H9 (cell line): ENCODE results near the gene CABLES1. TPM values are rescaled to one million over a fixed set of nuclear protein-coding genes. Genes with fewer than 3 reads are reported as not detected.

ENCODE experiments used
- DNase-seq: peaks from one replicate; pipeline ENCODE4 v3.0.0-alpha.2; 2017
- H2AFZ ChIP-seq: one replicate; pipeline ENCODE4 v1.6.1; 2013; ENCODE audit warnings: mild to moderate bottlenecking, low read length, control low read depth, moderate library complexity
- H2AK5ac ChIP-seq: 2 replicates; pipeline ENCODE4 v1.6.1; 2013; ENCODE audit warnings: low read length, control low read depth, mixed read lengths; ENCODE audit not compliant: insufficient read length
- H2BK120ac ChIP-seq: one replicate; pipeline ENCODE4 v1.6.1; 2013; ENCODE audit warnings: low read depth, mild to moderate bottlenecking, low read length, control low read depth, inconsistent platforms; ENCODE audit not compliant: poor library complexity, severe bottlenecking
- H2BK12ac ChIP-seq: 2 replicates; pipeline ENCODE4 v1.6.1; 2013; ENCODE audit warnings: low read length, control low read depth, mixed read lengths, low read depth; ENCODE audit not compliant: insufficient read length
- H2BK15ac ChIP-seq: 2 replicates; pipeline ENCODE4 v1.6.1; 2013; ENCODE audit warnings: low read depth, low read length, control low read depth
- H2BK20ac ChIP-seq: one replicate; pipeline ENCODE4 v1.6.1; 2013; ENCODE audit warnings: low read depth, mild to moderate bottlenecking, low read length, control low read depth, inconsistent platforms; ENCODE audit not compliant: poor library complexity, severe bottlenecking
- H2BK5ac ChIP-seq: 2 replicates; pipeline ENCODE4 v1.6.1; 2013; ENCODE audit warnings: low read length, control low read depth, mixed read lengths; ENCODE audit not compliant: insufficient read length
- H3K14ac ChIP-seq: 2 replicates; pipeline ENCODE4 v1.6.1; 2013; ENCODE audit warnings: low read length, control low read depth; ENCODE audit not compliant: insufficient read depth
- H3K18ac ChIP-seq: 2 replicates; pipeline ENCODE4 v1.6.1; 2013; ENCODE audit warnings: low read depth, mild to moderate bottlenecking, mixed read lengths, low read length, control low read depth; ENCODE audit not compliant: insufficient read length
- H3K23ac ChIP-seq: 2 replicates; pipeline ENCODE4 v1.6.1; 2013; ENCODE audit warnings: low read length, control low read depth, mixed read lengths, low read depth; ENCODE audit not compliant: insufficient read length
- H3K23me2 ChIP-seq: 2 replicates; pipeline ENCODE4 v1.6.1; 2013; ENCODE audit warnings: low read depth, mild to moderate bottlenecking, mixed read lengths, low read length, control low read depth; ENCODE audit not compliant: insufficient read length, poor library complexity, severe bottlenecking
- H3K27ac ChIP-seq: 2 replicates; pipeline ENCODE4 v1.5.1; 2013; ENCODE audit warnings: low read length, control low read depth, mixed read lengths, low read depth; ENCODE audit not compliant: insufficient read length
- H3K27me3 ChIP-seq: 2 replicates; pipeline ENCODE4 v1.6.1; 2013; ENCODE audit warnings: low read length, control low read depth, inconsistent platforms; ENCODE audit not compliant: insufficient read depth
- H3K4ac ChIP-seq: 2 replicates; pipeline ENCODE4 v1.6.1; 2013; ENCODE audit warnings: low read depth, mild to moderate bottlenecking, control low read depth, inconsistent platforms, low read length, moderate library complexity
- H3K4me1 ChIP-seq: 2 replicates; pipeline ENCODE4 v1.6.1; 2013; ENCODE audit warnings: low read length, control low read depth, inconsistent platforms; ENCODE audit not compliant: insufficient read depth
- H3K4me2 ChIP-seq: 2 replicates; pipeline ENCODE4 v1.6.1; 2013; ENCODE audit warnings: low read length, control low read depth, mixed read lengths; ENCODE audit not compliant: insufficient read length, insufficient read depth
- H3K56ac ChIP-seq: 2 replicates; pipeline ENCODE4 v1.6.1; 2013; ENCODE audit warnings: low read depth, mild to moderate bottlenecking, mixed read lengths, low read length, control low read depth; ENCODE audit not compliant: insufficient read length
- H3K79me1 ChIP-seq: 2 replicates; pipeline ENCODE4 v1.6.1; 2013; ENCODE audit warnings: low read depth, mild to moderate bottlenecking, moderate library complexity, low read length, control low read depth, inconsistent platforms; ENCODE audit not compliant: insufficient read depth, poor library complexity, severe bottlenecking
- H3K79me2 ChIP-seq: 2 replicates; pipeline ENCODE4 v1.6.1; 2013; ENCODE audit warnings: low read length, control low read depth, inconsistent platforms; ENCODE audit not compliant: insufficient read depth
- H3K9ac ChIP-seq: 2 replicates; pipeline ENCODE4 v1.6.1; 2013; ENCODE audit warnings: low read length, control low read depth, mixed read lengths; ENCODE audit not compliant: insufficient read length; ENCODE audit errors: extremely low read depth
- H3K9me3 ChIP-seq: one replicate; pipeline ENCODE4 v1.6.1; 2013; ENCODE audit warnings: low read depth, low read length, inconsistent platforms; ENCODE audit not compliant: control insufficient read depth
- H3T11ph ChIP-seq: one replicate; pipeline ENCODE4 v1.6.1; 2013; ENCODE audit warnings: mild to moderate bottlenecking, low read length, control low read depth, inconsistent platforms
- H4K20me1 ChIP-seq: one replicate; pipeline ENCODE4 v1.6.1; 2013; ENCODE audit not compliant: control insufficient read depth, insufficient read length, insufficient read depth
- H4K5ac ChIP-seq: 2 replicates; pipeline ENCODE4 v1.6.1; 2013; ENCODE audit warnings: low read depth, mild to moderate bottlenecking, mixed read lengths, low read length, control low read depth; ENCODE audit not compliant: insufficient read length
- H4K8ac ChIP-seq: replicated peaks from 2 replicates; pipeline ENCODE4 v1.6.1; 2013; ENCODE audit warnings: low read length, control low read depth, mixed read lengths, low read depth; ENCODE audit not compliant: insufficient read length
- H4K91ac ChIP-seq: 2 replicates; pipeline ENCODE4 v1.6.1; 2013; ENCODE audit warnings: low read depth, mild to moderate bottlenecking, moderate library complexity, mixed read lengths, low read length, control low read depth; ENCODE audit not compliant: insufficient read length
- H3K27ac Mint-ChIP-seq, 3 experiments: 2 replicates in 2 of 3; 3 replicates in 1 of 3; pipeline ENCODE4 v1.8.0; 2020 to 2021; ENCODE audit warnings: mixed read lengths in 3 of 3, mild to moderate bottlenecking in 1 of 3, moderate library complexity in 1 of 3
- H3K27me3 Mint-ChIP-seq: 2 replicates; pipeline ENCODE4 v1.8.0; 2021; ENCODE audit warnings: low read depth, mild to moderate bottlenecking, moderate library complexity, mixed read lengths
- H3K36me3 Mint-ChIP-seq, 3 experiments: 2 replicates in 2 of 3; 3 replicates in 1 of 3; pipeline ENCODE4 v1.8.0; 2020 to 2021; ENCODE audit warnings: low read depth in 3 of 3, mixed read lengths in 3 of 3; ENCODE audit not compliant: insufficient read depth in 1 of 3
- H3K4me1 Mint-ChIP-seq, 2 experiments: 2 replicates each; pipeline ENCODE4 v1.8.0; 2020; ENCODE audit warnings: mixed read lengths in 2 of 2
- H3K4me3 Mint-ChIP-seq, 2 experiments: 2 replicates in 1 of 2; 3 replicates in 1 of 2; pipeline ENCODE4 v1.8.0; 2020 to 2021; ENCODE audit warnings: mild to moderate bottlenecking in 2 of 2, mixed read lengths in 2 of 2, moderate library complexity in 1 of 2
- H3K9me3 Mint-ChIP-seq, 2 experiments: 2 replicates in 1 of 2; 3 replicates in 1 of 2; pipeline ENCODE4 v1.8.0; 2020; ENCODE audit warnings: mild to moderate bottlenecking in 2 of 2, mixed read lengths in 2 of 2, moderate library complexity in 1 of 2
- CTCF ChIP-seq: fragments of 200-600 bp; sonication (generic); conservative IDR thresholded peaks from 3 replicates; pipeline ENCODE4 v1.8.0; 2021; ENCODE audit warnings: antibody characterized with exemption, mild to moderate bottlenecking
- WGBS: extraction: QIAGEN DNeasy Blood & Tissue Kit; methylation state at CpG from one replicate; pipeline ENCODE4 v1.1.7; 2013; ENCODE audit warnings: missing lambda C conversion rate, low lambda C conversion rate, mixed read lengths; ENCODE audit not compliant: insufficient read length; ENCODE audit errors: extremely low coverage; 5-methylcytosine and 5-hydroxymethylcytosine counted together
- total RNA-seq: library from RNA; stranded (reverse); gene quantifications from 2 replicates; pipeline ENCODE4 v1.2.1, GENCODE V29; 2021

Gene CABLES1
- total RNA-seq, 1 experiment from 2014 or later: 27.1 TPM

- no peak overlapping the region for H3K4me2 ChIP-seq
- Mint-ChIP-seq H3K9me3 (peaks cover 30 to 37% of the 10 kb centered on the region in 2 experiments), H3K4me3 (no peak overlapping the region), H3K36me3 (peaks cover 31 to 38% (median 33%) of the 10 kb centered on the region in 3 experiments), H3K27me3 (peaks cover 6% of the 10 kb centered on the region), H3K27ac (peak overlapping the region in 1 of 3 experiments; percentile 89; a peak in 2 of 7 replicates), H3K4me1 (peaks cover 21 to 35% of the 10 kb centered on the region in 2 experiments)
- no peaks in the 10 kb centered on the region for H3K27me3 ChIP-seq
- H3K14ac ChIP-seq: peak overlapping the region; percentile 70; the same call in 1 of the 2 replicates
- no peak overlapping the region for H2BK12ac ChIP-seq
- H3T11ph ChIP-seq: no peak overlapping the region
- no peak overlapping the region for H2BK5ac ChIP-seq
- H3K9me3 ChIP-seq: peaks cover 10% of the 10 kb centered on the region
- H3K79me1 ChIP-seq: no peaks in the 10 kb centered on the region
- no peak overlapping the region for H3K23ac ChIP-seq
- TF ChIP-seq CTCF: no peak
- H4K91ac ChIP-seq: no peak overlapping the region
- no peaks in the 10 kb centered on the region for H3K79me2 ChIP-seq
- H2BK20ac ChIP-seq: no peak overlapping the region
- H3K56ac ChIP-seq: no peak overlapping the region
- whole genome bisulfite sequencing: no CpG with 5 or more reads among the region's 20 CpGs
- H4K5ac ChIP-seq: no peak overlapping the region
- H2AK5ac ChIP-seq: no peak overlapping the region
- no peak overlapping the region for H2BK15ac ChIP-seq
- H3K18ac ChIP-seq: no peak overlapping the region
- H3K9ac ChIP-seq: no peak overlapping the region
- no peaks in the 10 kb centered on the region for H4K20me1 ChIP-seq
- no peaks in the 10 kb centered on the region for H3K23me2 ChIP-seq
- no peak overlapping the region for H2AFZ ChIP-seq
- no peak overlapping the region for H3K27ac ChIP-seq
- no peak overlapping the region for H2BK120ac ChIP-seq
- peak overlapping the region; percentile 5; the same call in 1 of the 2 replicates for H3K4ac ChIP-seq
- H4K8ac ChIP-seq: no peak overlapping the region
- H3K4me1 ChIP-seq: peaks cover 7% of the 10 kb centered on the region; the same call in 1 of the 2 replicates
- DNase-seq: no peak
Measured at GRCh38 chr18:23266717-23267446, 131.6 kb downstream of the CABLES1 start.
